ENCODE data around the gene IL13RA2. TPM values are rescaled to one million over a fixed set of nuclear protein-coding genes. Genes with fewer than 3 reads are reported as not detected.

The IL13RA2 gene
- polyA plus RNA-seq, 1 donor from 2014 or later, result not detected

DNA sequence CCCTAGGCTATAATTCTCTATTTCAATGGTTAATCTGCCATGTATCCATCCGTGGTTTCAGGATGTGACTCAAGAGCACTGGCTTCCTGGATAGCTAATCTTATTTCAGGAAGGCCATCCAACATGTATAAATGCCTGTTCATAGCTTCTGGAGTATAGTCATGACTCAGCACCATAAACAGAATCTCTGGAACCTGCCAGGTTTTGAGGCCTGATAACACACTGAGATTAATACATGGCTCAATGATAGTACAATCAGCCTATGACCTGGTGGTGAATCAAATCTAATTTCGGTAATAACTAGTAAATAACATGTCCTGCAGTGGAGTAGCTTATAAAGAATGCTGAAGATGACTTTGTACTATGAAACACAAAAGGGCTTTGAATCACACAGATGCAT lies 5.7 kb upstream of the IL13RA2 start:
- Mint-ChIP-seq H3K36me3 (no peaks in the 10 kb centered on the region), H3K27ac (no peak overlapping the region), H3K4me1 (no peaks in the 10 kb centered on the region), H3K27me3 (no peaks in the 10 kb centered on the region), H3K4me3 (no peak overlapping the region), H3K9me3 (no peaks in the 10 kb centered on the region)

DNA sequence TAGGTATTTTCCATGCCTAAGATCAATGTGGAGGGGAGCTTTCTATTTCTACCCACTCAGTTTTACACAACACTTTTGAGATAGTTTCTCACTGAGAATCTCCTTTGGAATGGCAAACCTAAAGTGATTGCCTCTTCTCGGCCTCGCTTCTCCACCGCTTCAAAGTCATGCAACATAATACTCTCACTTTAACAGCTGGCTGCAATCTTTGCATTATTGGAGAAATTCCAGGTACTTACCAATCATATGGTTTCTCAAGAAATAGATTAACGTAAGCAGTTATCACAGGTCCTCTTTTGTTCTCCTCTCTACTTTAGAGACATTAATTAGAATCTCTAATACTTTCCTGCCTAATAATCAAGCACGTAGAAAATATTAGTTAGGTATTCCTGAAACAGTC lies 3.7 kb upstream of the IL13RA2 start:
- Mint-ChIP-seq H3K4me3 (no peak overlapping the region), H3K27ac (no peak overlapping the region), H3K9me3 (no peaks in the 10 kb centered on the region)

DNA sequence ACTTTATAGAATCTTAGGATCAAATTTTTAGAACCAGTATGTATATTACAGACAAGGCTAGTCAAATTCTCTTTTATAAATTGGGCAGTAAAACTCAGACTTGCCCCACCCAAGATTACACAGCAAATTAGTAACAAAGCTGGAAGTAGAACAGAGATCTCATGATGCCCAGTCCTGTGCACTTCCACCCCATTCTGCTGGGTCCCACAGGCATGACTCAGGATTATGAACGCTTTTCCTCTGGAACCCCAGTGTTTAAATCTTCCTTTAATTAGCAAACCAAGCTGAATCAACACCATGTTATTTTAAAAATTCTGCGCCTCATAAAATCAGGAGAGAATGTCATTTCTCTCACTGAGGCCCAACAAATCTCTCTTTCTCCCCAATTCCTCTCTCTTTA lies 1.5 kb upstream of the IL13RA2 start:
- no peak overlapping the region for H3K4me3 Mint-ChIP-seq
- H3K4me1 Mint-ChIP-seq, result no peaks in the 10 kb centered on the region
- H3K27ac Mint-ChIP-seq, result no peak overlapping the region
- H3K27me3 Mint-ChIP-seq, result no peaks in the 10 kb centered on the region
- no peaks in the 10 kb centered on the region for H3K9me3 Mint-ChIP-seq
- H3K36me3 Mint-ChIP-seq, result no peaks in the 10 kb centered on the region

More for the DNA sequence above, 3.7 kb upstream of the IL13RA2 start:
- H3K4me1 Mint-ChIP-seq, result no peaks in the 10 kb centered on the region
- no peaks in the 10 kb centered on the region for H3K27me3 Mint-ChIP-seq
- no peaks in the 10 kb centered on the region for H3K36me3 Mint-ChIP-seq

DNA sequence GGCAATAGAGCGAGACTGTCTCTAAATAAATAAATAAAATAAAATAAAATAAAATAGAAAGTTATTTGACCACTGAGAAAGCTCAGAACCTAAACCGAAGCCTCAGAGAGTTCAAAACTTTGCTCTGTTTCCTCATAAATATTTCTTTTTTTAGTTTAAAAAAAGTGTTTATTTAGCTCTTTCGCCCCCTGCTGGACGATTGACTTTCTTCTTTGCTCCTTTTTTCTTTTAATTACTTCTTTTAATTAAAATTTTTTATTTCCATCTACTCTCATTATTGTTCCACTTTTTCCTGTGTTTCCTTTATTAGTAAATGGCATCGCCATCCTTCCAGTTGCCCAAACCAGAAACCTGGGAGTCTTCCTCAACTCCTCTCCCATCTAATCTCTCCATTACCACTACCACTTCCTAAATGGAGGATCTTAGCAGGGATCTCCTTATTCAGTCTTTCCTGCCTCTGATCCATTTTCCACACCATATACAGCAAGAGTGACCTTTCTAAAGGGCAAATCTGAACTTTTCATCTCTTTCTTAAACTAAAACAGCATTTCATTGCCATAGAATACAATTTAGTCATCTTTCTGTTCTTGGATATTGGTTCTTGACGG lies 728 bp upstream of the IL13RA2 start:
- Mint-ChIP-seq H3K27ac (no peak overlapping the region), H3K4me3 (no peak overlapping the region), H3K36me3 (no peaks in the 10 kb centered on the region), H3K9me3 (no peaks in the 10 kb centered on the region), H3K4me1 (no peaks in the 10 kb centered on the region), H3K27me3 (no peaks in the 10 kb centered on the region)

DNA sequence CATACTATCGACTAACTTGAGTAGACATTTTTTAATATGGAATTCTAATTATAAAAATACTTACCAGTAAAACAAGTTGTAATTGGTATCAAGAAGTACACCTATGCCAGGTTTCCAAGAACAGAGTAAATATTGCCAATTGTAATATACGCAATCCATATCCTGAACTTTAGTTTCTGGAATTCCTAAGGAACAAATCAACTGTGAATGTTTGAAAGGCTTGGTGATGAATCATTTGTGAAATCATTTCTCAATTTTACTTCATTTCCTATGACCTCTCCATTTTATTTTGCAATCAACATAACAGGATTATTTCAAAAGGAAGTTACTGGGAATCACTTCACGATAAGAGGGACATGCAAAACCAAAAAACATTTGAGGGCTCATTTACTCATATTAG lies 3.7 kb downstream of the IL13RA2 start:
- Mint-ChIP-seq H3K9me3 (no peaks in the 10 kb centered on the region), H3K27me3 (no peaks in the 10 kb centered on the region), H3K4me1 (no peaks in the 10 kb centered on the region), H3K4me3 (no peak overlapping the region), H3K36me3 (no peaks in the 10 kb centered on the region), H3K27ac (no peak overlapping the region)

DNA sequence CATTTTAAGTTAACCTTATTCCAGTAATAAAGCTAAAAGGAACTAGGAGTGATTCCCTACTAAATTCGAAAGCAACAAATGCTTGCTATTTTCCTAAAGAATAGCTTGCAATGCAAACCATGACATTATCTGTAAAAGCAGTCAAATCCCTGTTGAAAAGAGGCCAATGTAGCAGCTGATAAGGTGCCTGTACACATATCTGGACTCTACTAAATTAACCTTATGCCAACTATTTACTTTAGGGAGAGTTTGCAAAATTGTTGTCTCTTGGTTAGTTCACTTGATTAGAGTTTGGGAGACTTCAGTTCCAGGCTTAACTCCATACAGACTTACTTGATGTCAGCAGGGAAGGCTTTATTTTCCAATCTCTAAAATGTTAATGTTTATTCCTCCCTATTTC lies 6.0 kb downstream of the IL13RA2 start:
- H3K27ac Mint-ChIP-seq, result no peak overlapping the region
- H3K9me3 Mint-ChIP-seq, result no peaks in the 10 kb centered on the region
- H3K4me3 Mint-ChIP-seq, result no peak overlapping the region
- no peaks in the 10 kb centered on the region for H3K36me3 Mint-ChIP-seq
- H3K27me3 Mint-ChIP-seq, result no peaks in the 10 kb centered on the region
- H3K4me1 Mint-ChIP-seq, result no peaks in the 10 kb centered on the region

DNA sequence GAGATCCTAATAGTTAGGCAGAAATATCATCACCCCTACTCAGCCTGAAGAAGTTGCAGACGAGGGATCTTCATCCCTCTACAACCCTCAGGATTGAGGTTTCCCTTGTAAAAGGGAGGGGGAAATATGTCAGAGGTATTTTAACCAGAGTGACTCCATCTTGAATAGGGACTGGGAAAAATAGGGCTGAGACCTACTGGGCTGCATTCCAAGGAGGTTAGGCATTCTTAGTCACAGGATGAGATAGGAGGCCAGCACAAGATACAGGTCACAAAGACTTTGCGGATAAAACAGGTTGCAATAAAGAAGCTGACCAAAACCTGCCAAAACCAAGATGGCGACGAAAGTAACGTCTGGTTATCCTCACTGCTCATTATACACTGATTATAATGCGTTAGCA lies 17.5 kb downstream of the IL13RA2 start:
- Mint-ChIP-seq H3K9me3 (no peaks in the 10 kb centered on the region), H3K36me3 (no peaks in the 10 kb centered on the region), H3K27ac (no peak overlapping the region), H3K27me3 (no peaks in the 10 kb centered on the region), H3K4me3 (no peak overlapping the region), H3K4me1 (no peaks in the 10 kb centered on the region)

DNA sequence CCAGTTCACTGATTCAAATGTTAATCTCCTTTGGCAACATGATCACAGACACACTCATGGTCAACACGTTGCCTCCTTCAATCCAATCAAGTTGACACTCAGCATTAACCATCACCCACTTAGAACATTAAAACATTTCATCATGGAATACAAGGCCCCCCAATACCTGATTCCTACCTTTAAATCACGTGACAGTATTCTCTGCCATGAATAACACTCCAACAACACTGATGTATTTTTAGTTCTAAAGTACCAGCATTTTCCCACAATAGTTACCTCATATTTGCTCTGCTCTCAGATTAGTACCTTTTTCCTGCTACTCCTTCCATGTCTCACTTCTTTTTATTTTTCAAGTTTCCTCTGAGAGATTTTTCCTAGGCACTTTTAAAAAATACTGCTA lies 19.6 kb downstream of the IL13RA2 start:
- Mint-ChIP-seq H3K4me3 (no peak overlapping the region), H3K27me3 (no peaks in the 10 kb centered on the region), H3K9me3 (peaks cover 0 to 1% (median 0%) of the 10 kb centered on the region in 3 donors), H3K27ac (no peak overlapping the region), H3K36me3 (no peaks in the 10 kb centered on the region), H3K4me1 (no peaks in the 10 kb centered on the region)

DNA sequence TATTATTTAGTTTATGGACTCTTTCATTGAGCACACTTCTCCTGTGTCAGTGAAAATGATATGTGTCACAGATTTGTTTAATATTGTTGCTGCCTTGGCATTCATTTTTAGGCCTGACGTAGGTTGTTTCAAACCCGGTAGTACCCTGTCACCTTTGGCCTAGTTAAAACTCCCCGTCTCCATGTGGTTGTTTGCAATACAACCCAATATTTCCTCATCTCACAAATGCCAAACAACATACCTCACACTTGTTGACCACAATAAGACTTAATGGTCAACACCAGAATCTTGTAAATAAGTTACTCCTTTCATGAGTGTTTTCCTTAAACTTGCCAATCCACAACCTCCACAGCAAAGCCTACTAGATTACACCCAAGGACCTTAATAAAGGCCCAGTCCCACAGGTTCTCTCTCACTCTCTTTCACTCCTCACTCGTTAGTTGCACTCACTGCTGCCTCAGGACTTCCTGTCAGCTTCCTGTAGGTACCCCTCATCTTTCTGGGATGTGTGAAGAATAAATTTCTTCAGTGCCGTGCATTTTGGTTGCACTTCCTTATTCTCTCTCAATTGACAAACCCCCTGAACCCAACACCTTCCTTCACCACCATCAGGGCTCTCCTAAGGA lies 31.3 kb downstream of the IL13RA2 start:
- Mint-ChIP-seq H3K4me3 (no peak overlapping the region), H3K36me3 (no peaks in the 10 kb centered on the region), H3K9me3 (no peaks in the 10 kb centered on the region), H3K27ac (no peak overlapping the region), H3K4me1 (no peaks in the 10 kb centered on the region), H3K27me3 (no peaks in the 10 kb centered on the region)

DNA sequence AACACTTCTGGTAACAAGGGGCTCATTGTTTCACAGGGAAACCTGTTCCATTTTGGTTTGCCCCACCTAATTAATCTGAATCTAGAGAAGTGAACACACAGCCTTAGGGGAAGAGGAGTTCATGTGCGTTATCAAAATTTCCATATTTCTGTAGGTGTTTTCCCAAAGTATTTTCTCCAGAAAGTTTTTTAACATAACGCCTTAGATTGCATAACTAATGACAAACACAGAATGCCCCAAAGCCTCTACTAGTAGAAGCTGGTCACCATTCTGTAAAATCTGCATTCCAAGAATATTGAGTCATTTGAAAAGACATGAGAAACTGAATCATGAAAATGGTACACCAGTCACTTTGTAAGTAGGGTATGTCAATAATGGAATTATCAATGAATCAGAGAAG lies 41.1 kb downstream of the IL13RA2 start:
- Mint-ChIP-seq H3K27ac (no peak overlapping the region), H3K9me3 (peaks cover 0 to 1% (median 0%) of the 10 kb centered on the region in 3 donors), H3K4me1 (no peaks in the 10 kb centered on the region), H3K4me3 (no peak overlapping the region), H3K27me3 (no peaks in the 10 kb centered on the region), H3K36me3 (no peaks in the 10 kb centered on the region)

DNA sequence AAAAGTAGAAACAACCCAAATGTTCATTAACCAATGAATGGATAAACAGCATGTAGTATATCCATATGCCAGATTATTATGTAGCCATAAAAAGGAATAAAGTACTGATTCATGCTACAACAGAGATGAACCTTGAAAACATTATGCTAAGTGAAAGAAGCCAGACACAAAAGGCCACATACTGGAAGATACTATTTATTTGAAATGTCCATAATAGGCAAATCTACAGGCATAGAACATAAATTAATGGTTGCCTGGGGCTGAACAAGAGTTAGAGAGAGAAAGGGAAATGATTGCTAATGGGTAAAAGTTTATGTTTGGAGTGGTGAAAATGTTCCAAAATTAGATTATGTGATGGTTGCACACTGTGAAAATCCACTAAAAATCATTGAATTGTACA lies 44.4 kb downstream of the IL13RA2 start:
- Mint-ChIP-seq H3K4me1 (no peaks in the 10 kb centered on the region), H3K27me3 (no peaks in the 10 kb centered on the region), H3K9me3 (peaks cover 0 to 1% (median 0%) of the 10 kb centered on the region in 3 donors), H3K36me3 (no peaks in the 10 kb centered on the region), H3K27ac (no peak overlapping the region), H3K4me3 (no peak overlapping the region)

DNA sequence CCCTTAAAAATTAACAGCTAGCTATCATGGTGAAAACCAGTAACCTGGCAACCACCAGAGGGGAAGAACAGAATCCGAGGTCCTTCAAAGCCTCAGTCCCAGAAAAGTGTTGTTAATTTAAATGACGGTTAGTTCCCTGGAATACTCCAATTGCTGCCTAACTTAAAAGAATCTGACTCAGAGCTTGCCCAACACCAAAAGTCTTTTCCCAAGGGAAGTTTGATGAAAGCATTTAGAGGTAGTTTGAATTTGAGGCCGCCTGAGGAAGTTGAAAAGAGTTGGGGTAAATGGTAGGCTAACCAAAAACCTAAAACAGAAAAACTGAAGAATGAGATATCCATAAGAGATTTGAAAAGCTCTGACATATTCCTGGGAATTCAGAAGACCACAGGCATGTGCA lies 46.6 kb downstream of the IL13RA2 start:
- H3K27ac Mint-ChIP-seq, result no peak overlapping the region
- no peaks in the 10 kb centered on the region for H3K36me3 Mint-ChIP-seq
- no peaks in the 10 kb centered on the region for H3K4me1 Mint-ChIP-seq
- H3K4me3 Mint-ChIP-seq, result no peak overlapping the region
- peaks cover 0 to 1% (median 0%) of the 10 kb centered on the region in 3 donors for H3K9me3 Mint-ChIP-seq
- no peaks in the 10 kb centered on the region for H3K27me3 Mint-ChIP-seq

DNA sequence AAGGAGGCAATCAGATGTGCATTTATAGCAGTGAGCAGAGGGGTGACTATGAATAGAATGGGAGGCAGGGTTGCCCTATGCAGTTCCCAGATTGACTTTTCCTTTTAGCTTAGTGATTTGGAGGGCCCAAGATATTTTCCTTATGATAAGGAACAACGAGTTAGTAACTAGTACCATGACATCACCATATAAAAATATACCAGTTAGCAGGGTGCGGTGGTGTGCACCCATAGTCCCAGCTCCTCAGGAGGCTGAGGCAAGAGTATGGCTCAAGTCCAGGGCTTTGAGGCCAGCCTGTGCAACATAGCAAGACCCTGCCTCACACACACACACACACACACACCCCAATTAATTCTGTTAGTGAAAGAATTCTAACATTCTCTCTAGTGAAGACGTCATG lies 53.0 kb downstream of the IL13RA2 start:
- H3K27ac Mint-ChIP-seq, result no peak overlapping the region
- H3K4me1 Mint-ChIP-seq, result no peaks in the 10 kb centered on the region
- H3K36me3 Mint-ChIP-seq, result no peaks in the 10 kb centered on the region
- no peak overlapping the region for H3K4me3 Mint-ChIP-seq
- H3K27me3 Mint-ChIP-seq, result peaks cover 2% of the 10 kb centered on the region
- no peaks in the 10 kb centered on the region for H3K9me3 Mint-ChIP-seq

DNA sequence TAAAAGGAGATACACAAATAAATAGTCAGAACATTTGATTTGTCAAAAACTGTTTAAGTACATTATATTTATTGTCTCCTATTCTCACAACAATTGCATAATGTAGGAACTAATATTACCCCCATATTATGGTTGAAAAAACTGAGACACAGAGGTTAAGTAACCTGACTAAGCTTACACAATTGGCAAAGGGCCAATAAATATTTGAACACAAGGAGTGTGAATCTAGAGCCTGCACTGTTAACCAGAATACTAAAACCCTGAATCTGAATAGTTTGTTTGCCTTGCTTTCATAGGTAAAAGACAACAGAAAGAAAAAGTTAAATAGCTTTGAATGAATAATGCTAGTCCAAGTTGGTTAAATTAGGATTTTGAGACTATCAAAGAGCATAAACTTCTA lies 55.2 kb downstream of the IL13RA2 start:
- no peak overlapping the region for H3K4me3 Mint-ChIP-seq
- no peaks in the 10 kb centered on the region for H3K9me3 Mint-ChIP-seq
- H3K27me3 Mint-ChIP-seq, result peaks cover 2% of the 10 kb centered on the region
- H3K36me3 Mint-ChIP-seq, result no peaks in the 10 kb centered on the region
- no peak overlapping the region for H3K27ac Mint-ChIP-seq
- no peaks in the 10 kb centered on the region for H3K4me1 Mint-ChIP-seq

DNA sequence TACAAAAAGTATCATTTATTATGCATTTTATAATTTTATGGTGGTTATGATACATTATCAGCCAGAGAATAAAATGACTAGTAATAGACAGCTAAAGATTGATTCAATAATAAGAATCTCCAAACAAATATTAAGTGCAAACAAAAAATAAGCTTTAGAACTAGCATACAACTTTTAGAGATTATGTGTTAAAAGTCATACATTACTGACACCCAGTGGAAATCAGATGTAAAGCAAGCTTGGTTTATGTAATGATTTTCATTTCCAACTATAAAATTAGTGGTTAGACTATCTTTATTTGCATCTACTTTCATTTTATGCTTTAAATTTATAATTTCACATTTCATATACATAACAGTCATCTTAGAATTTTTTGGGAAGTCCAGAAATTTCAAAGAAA lies 57.7 kb downstream of the IL13RA2 start:
- Mint-ChIP-seq H3K27me3 (peaks cover 2% of the 10 kb centered on the region), H3K4me1 (no peaks in the 10 kb centered on the region), H3K27ac (no peak overlapping the region), H3K9me3 (no peaks in the 10 kb centered on the region), H3K4me3 (no peak overlapping the region), H3K36me3 (no peaks in the 10 kb centered on the region)

Data from IgD-negative memory B cell (primary cell).